Stimulated activated CD8-positive, alpha-beta memory T cell treated with anti-CD3 and anti-CD28 coated beads, Interleukin-4, amount 100 ng/mL, for 4 hours (primary cell): ENCODE data around the gene SPTBN1.

Source experiments
- DNase-seq, 2 donors: peaks; one replicate each; pipeline ENCODE4 v3.0.0-alpha.2; 2020; ENCODE audit warnings: low read depth in 2 of 2, low spot score in 1 of 2

The SPTBN1 gene

GRCh38 chr2:54434229-54434628, 21.9 kb upstream of the SPTBN1 start:
- DNase-seq, result no peak

- DNase-seq, result no peak
Observed at GRCh38 chr2:54434711-54435110, 21.4 kb upstream of the SPTBN1 start.

GRCh38 chr2:54435325-54436226, 20.6 kb upstream of the SPTBN1 start:
- no peak for DNase-seq

GRCh38 chr2:54437588-54437987, 18.5 kb upstream of the SPTBN1 start:
- DNase-seq, result no peak

GRCh38 chr2:54438271-54438670, 17.9 kb upstream of the SPTBN1 start:
- DNase-seq, result no peak

- DNase-seq, result no peak
Observed at GRCh38 chr2:54439582-54439981, 16.5 kb upstream of the SPTBN1 start.

GRCh38 chr2:54440050-54440449, 16.1 kb upstream of the SPTBN1 start:
- DNase-seq, result no peak

- no peak for DNase-seq
Observed at GRCh38 chr2:54444503-54444902, 11.6 kb upstream of the SPTBN1 start.

GRCh38 chr2:54446122-54446521, 10.0 kb upstream of the SPTBN1 start:
- DNase-seq, result no peak

- no peak for DNase-seq
Observed at GRCh38 chr2:54446625-54447024, 9.5 kb upstream of the SPTBN1 start.

- no peak for DNase-seq
Observed at GRCh38 chr2:54454548-54455130, 1.5 kb upstream of the SPTBN1 start.

- DNase-seq, result no peak
Observed at GRCh38 chr2:54455131-54455562, 980 bp upstream of the SPTBN1 start.

- DNase-seq, result no peak
Observed at GRCh38 chr2:54456362-54456611, 160 bp downstream of the SPTBN1 start.

GRCh38 chr2:54456612-54457322, 640 bp downstream of the SPTBN1 start:
- no peak for DNase-seq

GRCh38 chr2:54457323-54458023, 1.3 kb downstream of the SPTBN1 start:
- no peak for DNase-seq

GRCh38 chr2:54459037-54459441, 2.9 kb downstream of the SPTBN1 start:
- DNase-seq, result no peak

GRCh38 chr2:54461261-54461660, 5.1 kb downstream of the SPTBN1 start:
- no peak for DNase-seq

GRCh38 chr2:54464341-54464740, 8.2 kb downstream of the SPTBN1 start:
- no peak for DNase-seq

GRCh38 chr2:54465143-54465542, 9.0 kb downstream of the SPTBN1 start:
- DNase-seq, result no peak

GRCh38 chr2:54466870-54467269, 10.7 kb downstream of the SPTBN1 start:
- DNase-seq, result no peak

- DNase-seq, result no peak
Observed at GRCh38 chr2:54468673-54469072, 12.5 kb downstream of the SPTBN1 start.
